ENCODE data around the gene CYB5RL. TPM values are rescaled to one million over a fixed set of nuclear protein-coding genes. Genes with fewer than 3 reads are reported as not detected.
A peak's percentile ranks its signal among the peaks of the same experiment; 100 is the strongest.

CYB5RL gene
- total RNA-seq, 2 donors from 2014 or later = 8.7 to 9.0 TPM

- Histone ChIP-seq H3K9me3 (no peaks in the 10 kb centered on the region), H3K36me3 (no peaks in the 10 kb centered on the region), H3K4me1 (ENCODE audit: control insufficient read depth in 1 of 2, low read depth in 2 of 2) (peaks cover 7 to 14% of the 10 kb centered on the region in 2 donors), H3K27ac (peak overlapping the region; percentile 47 to 64), H3K4me3 (peak overlapping the region; percentile 55), H3K27me3 (replicated peaks; ENCODE audit: insufficient read depth) (no peaks in the 10 kb centered on the region)
- ATAC-seq (ENCODE audit: insufficient number of reproducible peaks, low FRiP score, low read depth) = peak; percentile 59
- no peak for TF ChIP-seq CTCF (IDR thresholded peaks at IDR 0.05)
- DNase-seq (ENCODE audit: low spot score) = peak; percentile 25
These were observed 46.0 kb downstream of the CYB5RL start for GRCh38 chr1:54153535-54154439.

GRCh38 chr1:54152696-54153095 lies 47.1 kb downstream of the CYB5RL start, which contains the start of gene CDCP2:
Gene CDCP2, minus strand, starts transcription at chr1:54153000. Its CDS starts 78 bp downstream, at chr1:54152922.
- Histone ChIP-seq H3K4me1 (ENCODE audit: control insufficient read depth in 1 of 2, low read depth in 2 of 2) (peaks cover 7 to 14% of the 10 kb centered on the region in 2 donors), H3K4me3 (peak within 1 kb of the TSS; percentile 55), H3K36me3 (no peaks in the 10 kb centered on the region), H3K9me3 (no peaks in the 10 kb centered on the region), H3K27ac (peak within 1 kb of the TSS; percentile 47 to 64), H3K27me3 (replicated peaks; ENCODE audit: insufficient read depth) (no peaks in the 10 kb centered on the region)
- DNase-seq (ENCODE audit: low spot score) (no peak), ATAC-seq (ENCODE audit: insufficient number of reproducible peaks, low FRiP score, low read depth) (no peak)
- TF ChIP-seq CTCF (IDR thresholded peaks at IDR 0.05) = no peak

- Histone ChIP-seq H3K4me3 (no peak overlapping the region), H3K27ac (no peak overlapping the region), H3K4me1 (ENCODE audit: control insufficient read depth in 1 of 2, low read depth in 2 of 2) (peaks cover 7 to 14% of the 10 kb centered on the region in 2 donors), H3K36me3 (no peaks in the 10 kb centered on the region), H3K9me3 (no peaks in the 10 kb centered on the region), H3K27me3 (replicated peaks; ENCODE audit: insufficient read depth) (no peaks in the 10 kb centered on the region)
- ATAC-seq (ENCODE audit: insufficient number of reproducible peaks, low FRiP score, low read depth) (no peak), DNase-seq (ENCODE audit: low spot score) (no peak)
- no peak for TF ChIP-seq CTCF (IDR thresholded peaks at IDR 0.05)
These were observed 48.8 kb downstream of the CYB5RL start for GRCh38 chr1:54151013-54151412.

Other genes starting within 250 kb of the CYB5RL start
- not detected for gene LDLRAD1, start 181.8 kb downstream of the CYB5RL start, total RNA-seq
- gene TMEM59, start 146.8 kb downstream of the CYB5RL start, total RNA-seq = 100 to 1,000 TPM; 282 to 326 TPM
- gene TCEANC2, start 146.4 kb downstream of the CYB5RL start, total RNA-seq = 1 to 10 TPM; 2.0 to 7.8 TPM
- gene CDCP2, start 47.0 kb downstream of the CYB5RL start, total RNA-seq = not detected
- gene MRPL37, start 137 bp upstream of the CYB5RL start, total RNA-seq = 10 to 100 TPM; 43.2 to 55.0 TPM
- 10 to 100 TPM; 33.4 to 87.1 TPM for gene SSBP3, start 206.4 kb upstream of the CYB5RL start, total RNA-seq